Kasumi-1 (cell line): Measurements from ENCODE around the gene ZNF629.
A peak's percentile ranks its signal among the peaks of the same experiment; 100 is the strongest.

ENCODE experiments used
- DNase-seq, 2 experiments: peaks; one replicate each; lab custom pipeline; 2025; lab: John Stamatoyannopoulos, UW

Gene ZNF629

DNA sequence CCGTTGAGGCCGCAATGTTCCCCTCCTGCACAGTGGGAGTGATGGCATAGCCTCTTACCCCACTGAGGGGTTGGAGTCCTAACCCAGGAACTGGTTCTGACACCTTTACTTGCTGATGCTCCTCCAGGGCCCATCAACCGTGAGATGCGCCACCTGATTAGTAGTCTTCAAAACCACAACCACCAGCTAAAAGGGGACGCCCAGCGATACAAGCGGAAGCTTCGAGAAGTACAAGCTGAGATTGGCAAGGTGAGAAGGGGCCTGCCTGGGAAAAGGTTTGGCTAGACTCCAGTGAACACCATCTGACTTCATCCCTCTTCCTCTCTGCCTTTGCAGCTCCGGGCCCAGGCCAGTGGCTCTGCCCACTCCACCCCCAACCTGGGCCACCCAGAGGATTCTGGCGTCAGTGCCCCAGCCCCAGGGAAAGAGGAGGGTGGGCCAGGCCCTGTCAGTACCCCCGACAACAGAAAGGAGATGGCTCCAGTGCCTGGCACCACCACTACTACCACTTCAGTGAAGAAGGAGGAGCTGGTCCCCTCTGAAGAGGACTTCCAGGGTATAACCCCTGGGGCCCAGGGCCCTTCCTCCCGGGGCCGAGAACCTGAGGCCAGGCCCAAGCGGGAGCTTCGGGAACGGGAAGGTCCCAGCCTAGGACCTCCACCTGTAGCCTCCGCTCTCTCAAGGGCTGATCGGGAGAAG is 19.1 kb downstream of the ZNF629 start:
- DNase-seq = no peak

DNA sequence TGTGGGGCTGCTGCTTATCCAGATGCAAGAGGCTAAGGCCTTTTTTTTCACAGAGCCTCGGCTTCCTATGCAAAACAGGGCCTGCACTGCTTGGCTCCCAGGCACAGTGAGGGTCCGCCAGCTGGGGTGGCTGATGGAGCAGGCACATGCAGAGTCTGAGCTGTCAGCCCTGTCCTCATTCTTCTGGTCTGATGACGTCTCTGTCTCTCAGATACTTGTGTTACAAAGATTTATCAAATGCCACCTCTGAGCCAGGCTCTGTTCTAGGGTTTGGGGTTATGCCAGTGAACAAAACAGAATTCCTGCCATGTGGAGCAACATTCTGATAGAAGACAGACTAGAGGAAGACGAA is 20.1 kb downstream of the ZNF629 start:
- DNase-seq = no peak

DNA sequence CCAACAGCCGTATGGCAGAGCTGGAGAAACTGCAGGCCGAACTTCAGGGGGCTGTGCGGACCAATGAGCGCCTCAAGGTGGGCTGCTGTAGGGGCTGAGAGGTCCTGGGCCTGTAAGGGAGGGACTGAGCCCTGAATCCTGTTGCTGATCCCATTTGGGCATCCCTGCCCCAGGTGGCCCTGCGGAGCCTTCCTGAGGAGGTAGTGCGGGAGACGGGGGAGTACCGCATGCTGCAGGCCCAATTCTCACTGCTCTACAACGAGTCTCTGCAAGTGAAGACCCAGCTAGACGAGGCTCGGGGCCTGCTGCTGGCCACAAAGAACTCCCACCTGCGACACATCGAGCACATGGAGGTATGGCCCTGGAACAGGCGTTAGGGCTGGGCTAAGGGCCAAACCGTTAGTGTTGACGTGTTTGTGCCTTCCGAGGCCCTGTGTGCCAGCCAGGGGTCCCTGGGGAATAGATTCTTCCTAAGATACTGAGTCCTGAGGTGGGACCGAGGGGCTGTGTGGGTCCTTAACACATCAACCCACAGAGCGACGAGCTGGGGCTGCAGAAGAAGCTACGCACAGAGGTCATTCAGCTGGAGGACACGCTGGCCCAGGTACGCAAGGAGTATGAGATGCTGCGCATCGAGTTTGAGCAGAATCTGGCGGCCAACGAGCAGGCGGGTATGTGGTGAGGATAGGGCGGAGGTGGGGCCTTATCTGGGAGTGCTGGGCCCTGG is 20.6 kb downstream of the ZNF629 start:
- no peak for DNase-seq

DNA sequence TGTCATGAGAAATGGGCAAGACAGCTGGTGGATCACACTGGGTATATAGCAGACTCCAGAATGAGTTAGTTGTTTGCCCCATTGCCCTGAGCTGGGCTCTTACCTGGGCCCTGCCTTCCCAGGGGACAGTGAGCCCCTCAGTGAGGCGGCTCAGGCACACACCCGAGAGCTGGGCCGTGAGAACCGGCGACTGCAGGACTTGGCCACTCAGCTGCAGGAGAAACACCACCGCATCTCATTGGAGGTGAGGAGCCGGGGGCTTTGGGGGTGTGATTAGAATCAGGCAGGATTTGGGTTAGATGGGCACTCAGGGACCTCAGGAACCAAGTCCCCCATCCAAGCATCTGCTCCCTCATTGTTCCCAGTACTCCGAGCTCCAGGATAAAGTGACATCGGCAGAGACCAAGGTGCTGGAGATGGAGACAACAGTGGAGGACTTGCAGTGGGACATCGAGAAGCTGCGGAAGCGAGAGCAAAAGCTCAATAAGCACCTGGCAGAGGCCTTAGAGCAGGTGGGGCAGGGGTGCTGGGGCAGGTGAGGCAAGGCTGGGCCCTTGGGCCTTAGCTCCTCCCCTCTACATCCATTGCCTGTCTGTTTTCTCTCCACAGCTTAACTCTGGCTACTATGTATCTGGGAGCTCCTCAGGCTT is 22.1 kb downstream of the ZNF629 start:
- no peak for DNase-seq

DNA sequence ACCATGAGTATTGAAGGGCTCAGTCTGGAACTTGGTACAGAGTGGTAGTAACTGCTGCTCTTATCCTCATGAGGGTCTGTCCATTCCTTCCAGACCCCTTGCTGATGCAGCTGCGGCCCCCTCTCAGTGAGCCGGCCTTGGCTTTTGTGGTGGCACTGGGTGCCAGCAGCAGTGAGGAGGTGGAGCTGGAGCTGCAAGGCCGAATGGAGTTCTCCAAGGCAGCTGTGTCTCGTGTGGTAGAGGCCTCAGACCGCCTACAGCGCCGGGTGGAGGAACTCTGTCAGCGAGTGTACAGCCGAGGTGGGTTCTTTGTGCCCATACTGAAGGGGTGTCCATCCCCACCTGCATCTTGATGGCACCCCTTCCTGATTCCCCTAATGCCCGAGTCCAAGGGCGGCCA is 22.9 kb downstream of the ZNF629 start:
- no peak for DNase-seq

DNA sequence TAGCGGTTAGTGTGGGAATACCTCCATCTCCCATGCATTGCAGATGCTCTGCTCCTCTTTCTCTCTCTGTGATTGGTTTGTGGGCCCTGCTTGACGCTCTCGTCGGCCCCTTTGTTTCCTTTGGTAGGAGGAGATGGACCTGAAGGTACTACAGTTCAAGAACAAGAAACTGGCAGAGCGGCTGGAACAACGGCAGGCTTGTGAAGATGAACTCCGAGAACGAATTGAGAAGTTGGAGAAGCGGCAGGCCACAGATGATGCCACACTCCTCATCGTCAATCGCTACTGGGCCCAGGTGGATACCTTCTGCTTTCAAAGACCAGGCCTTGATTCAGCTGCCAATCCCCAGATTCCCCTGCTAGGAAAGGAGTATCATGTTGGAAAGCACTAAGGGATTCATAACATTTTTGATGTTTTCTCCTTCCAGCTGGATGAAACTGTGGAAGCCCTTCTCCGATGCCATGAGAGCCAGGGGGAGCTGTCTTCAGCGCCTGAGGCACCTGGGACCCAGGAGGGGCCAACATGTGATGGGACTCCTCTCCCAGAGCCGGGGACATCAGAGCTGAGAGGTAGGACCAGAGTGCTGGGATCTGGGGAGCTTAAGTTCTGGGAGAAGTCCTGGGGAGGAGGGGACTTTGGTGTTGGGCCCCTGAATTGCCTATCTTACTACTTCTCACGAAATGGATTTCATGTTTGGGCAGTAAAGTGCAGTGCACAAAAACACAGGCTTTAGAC is 23.8 kb downstream of the ZNF629 start:
- no peak for DNase-seq

DNA sequence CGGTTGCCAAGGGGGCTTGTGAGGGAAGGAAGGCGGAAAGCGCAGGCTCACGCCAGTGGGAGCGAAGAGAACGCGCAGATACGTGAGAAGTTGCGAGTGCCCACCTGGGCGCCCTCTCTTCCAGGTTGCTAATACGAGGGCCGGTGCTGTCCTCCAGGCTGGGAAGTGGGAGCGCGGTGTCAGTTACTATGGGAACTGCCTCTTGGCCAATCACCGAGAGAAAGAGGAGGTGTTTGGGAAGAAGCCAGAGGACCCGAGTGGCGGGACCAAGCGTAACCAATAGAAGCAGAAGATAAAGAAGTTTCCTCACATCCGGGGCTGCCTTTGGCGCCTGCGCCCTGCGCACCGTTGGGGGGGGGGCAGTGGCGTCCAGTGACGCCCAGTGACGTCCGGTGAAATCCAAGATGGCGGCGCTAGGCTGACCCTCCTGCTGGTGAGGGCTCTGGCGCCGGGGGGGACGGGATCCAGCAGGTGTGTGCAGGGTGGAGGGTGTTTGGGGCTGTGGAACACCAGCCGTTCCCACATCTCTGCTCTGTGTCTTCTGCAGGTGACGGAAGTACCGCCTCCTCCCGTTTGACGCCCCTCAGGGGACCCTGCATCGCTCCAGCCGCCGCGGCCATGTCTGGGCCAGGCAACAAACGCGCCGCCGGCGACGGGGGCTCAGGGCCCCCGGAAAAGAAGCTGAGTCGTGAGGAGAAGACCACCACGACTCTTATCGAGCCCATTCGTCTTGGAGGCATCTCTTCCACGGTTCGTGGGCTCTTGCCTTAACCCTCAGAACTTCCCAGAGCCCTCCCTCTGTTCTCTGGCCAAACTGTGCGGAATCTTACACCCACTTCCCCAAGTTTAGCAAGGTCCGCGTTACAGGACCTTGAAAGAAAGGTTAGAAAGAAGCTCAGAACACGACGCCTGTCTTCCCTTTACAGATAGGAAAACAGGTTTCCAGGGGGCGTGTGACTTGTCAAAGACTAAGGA is 24.8 kb downstream of the ZNF629 start, which contains the start of the genes CFAP119 and RNF40:
Gene CFAP119 (minus strand): TSS at position 135 of the 975 bp plus-strand sequence. CDS start 314 bp downstream, outside the sequence.
Gene RNF40 (plus strand): TSS at position 395 of the 975 bp plus-strand sequence. CDS start 224 bp downstream, at position 619.
- DNase-seq = peak; percentile 90 to 91

DNA sequence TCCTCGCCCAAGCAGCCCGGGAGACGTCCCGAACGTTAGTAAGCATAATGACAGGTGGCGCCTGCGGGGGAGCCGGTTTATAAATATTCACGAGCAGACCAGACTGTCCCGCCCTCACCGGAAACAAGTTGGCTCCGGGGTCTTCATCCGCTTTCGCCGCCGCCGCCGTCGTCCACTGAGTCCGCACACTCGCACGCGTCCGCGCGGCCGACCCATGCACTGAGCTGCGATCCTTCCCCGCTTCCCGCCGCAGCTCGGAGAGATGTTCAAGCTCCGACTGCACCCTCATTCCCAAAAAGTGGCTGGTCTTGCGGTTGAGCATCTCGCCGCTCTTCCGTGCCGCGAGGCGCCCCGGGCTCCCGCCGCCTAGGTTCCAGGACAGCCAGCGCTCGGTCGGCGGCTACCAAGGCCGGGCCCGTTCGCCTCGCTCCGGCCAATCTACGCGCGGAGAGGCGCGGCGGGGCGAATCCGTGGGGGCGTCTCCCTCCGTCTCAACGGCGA is 25.5 kb downstream of the ZNF629 start:
- peak; percentile 30 to 46 for DNase-seq

DNA sequence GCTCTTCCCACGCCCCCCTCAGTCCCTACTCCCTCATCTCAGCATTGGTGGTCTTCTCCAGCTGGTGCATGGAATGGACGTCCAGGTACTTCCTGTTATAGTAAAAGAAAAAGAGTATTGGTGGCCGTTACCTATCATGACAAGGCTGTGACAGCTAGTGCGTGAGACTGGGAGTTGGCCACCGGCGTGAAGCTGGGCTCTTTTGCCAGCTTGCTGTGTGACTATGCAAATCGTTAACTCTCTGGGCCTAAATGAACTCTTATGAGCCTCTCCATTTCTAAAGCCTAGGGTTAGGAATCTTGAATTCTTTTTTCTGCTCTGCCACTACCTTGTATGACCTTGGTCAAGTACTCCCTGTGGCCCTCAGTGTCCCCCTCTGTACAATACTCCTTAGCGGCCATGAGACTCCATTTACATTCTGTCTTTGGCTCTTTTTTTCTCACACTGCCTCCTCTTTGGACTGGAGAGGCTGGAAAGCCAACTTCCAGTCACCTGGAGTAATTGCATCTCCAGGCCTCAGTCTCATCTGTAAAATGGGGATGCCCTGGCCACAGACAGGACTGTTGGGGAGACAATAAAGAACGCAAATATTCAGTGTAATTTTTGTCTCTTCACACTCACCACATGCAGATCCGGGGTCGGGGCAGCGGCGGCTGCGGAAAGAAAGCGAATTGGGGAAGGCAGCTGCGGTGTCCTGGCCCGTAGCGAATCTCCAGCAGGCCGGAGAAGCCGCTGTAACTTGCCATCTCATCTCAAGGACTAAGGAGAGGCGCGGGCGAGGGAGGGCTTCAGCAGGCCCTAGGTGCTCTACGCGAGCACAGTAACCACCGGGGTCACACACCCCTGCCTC is 26.2 kb downstream of the ZNF629 start:
- DNase-seq = no peak

DNA sequence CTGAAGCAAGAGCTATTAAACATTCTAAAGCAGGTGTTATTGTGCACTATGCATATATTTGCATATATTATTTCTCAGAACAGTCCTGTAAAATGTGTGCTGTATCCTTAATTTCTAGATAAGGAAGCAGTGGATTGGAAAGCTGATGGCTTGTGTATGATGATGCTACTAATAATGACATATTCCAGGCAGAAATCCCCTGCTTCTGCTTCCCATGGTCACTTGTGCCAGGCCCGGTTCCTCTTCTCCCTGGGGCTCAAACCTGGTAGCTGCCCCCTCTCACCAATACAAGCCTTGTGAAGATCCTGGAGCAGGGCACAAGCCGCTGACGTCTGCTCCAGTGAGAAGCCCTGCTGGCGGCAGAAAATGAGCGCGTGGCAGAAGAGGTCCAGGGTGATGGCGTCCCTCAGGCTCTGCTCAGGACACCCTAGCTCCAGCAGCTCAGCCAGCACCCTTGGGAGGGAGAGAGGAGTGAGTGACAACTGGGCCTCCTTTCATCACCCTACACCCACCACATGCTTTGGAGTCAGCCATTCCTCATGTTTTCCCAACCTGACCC is 26.9 kb downstream of the ZNF629 start:
- no peak for DNase-seq

DNA sequence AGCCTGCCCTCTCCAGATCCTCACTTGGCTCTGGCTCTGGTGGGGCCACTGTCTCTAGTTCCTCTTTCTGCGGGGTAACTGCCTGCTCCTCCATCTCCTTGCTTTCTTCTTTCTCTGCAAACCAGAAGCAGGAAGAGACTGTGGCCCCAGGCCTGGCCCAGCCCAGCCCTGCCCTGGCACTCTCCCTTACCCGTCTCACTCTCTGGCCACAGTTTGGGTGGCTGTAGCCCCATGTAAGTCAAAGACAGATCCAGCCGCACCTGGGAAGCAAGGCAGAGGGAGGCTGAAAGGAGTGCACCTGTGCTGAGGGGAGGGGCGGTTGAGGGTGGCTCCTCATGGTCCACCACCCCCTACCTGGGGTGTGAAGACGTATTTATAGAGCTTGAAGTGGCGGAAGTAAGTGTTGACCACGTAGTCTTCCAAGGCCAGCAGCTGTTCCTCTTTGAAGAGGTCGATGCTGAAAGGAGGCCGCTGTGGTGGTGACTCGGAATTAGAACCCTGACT is 28.0 kb downstream of the ZNF629 start:
- DNase-seq = peak; percentile 70 to 82

DNA sequence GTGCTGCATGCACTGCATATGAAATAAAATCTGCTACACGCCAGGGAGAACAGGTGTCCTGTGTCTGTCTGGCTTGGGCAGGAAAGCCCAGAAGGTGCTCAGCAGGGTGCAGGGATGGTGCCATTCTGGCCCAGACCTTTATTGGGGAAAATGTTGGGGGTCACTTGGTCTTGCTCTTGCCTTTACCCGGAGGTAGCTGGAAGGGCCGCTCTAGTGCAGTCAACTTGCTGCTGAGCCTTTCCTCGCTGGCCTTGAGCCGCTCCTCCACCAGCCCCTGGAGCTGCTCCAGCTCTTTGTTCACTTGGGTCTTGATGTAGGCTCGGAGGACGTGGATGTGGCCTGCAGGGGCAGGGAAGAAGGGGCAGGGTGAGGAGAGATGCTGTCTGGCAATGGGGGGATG is 29.7 kb downstream of the ZNF629 start:
- no peak for DNase-seq

DNA sequence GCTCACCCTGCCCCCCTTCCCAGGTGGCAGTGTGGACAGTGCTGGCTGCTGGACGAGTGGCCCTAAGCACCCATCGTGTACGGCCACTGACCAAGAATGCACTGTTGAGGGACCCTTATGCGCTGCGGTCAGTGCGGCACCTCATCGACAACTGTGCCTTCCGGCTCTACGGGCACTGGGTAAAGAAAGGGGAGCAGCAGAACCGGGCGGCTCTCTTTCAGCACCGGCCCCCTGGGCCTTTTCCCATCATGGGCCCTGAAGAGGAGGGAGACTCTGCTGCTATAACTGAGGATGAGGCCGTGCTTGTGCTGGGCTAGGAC is 30.3 kb downstream of the ZNF629 start:
- no peak for DNase-seq

DNA sequence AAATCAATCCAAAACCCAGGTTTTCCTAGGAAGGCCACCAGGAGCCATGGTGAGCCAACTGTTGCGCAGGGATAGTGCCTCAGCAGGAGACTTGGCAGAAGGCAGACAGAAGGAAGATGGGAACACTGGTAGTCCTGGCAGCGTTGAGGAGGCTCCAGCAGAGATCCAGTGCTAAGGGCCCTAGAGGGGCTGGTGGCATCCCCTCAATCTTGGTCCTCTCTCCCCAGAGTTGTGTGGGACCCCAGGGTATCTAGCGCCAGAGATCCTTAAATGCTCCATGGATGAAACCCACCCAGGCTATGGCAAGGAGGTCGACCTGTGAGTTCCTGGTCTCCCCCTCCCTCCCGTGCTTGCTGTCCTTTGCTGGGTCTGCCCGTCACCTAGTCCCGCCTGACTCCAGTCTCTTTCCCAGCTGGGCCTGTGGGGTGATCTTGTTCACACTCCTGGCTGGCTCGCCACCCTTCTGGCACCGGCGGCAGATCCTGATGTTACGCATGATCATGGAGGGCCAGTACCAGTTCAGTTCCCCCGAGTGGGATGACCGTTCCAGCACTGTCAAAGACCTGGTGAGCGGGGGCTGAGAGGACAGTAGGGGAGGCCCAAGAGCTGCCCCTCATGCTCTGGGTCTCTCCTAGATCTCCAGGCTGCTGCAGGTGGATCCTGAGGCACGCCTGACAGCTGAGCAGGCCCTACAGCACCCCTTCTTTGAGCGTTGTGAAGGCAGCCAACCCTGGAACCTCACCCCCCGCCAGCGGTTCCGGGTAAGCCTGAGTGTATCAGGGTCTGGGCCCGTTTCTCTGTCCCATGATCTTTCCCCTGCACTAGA is 30.8 kb downstream of the ZNF629 start:
- no peak for DNase-seq

DNA sequence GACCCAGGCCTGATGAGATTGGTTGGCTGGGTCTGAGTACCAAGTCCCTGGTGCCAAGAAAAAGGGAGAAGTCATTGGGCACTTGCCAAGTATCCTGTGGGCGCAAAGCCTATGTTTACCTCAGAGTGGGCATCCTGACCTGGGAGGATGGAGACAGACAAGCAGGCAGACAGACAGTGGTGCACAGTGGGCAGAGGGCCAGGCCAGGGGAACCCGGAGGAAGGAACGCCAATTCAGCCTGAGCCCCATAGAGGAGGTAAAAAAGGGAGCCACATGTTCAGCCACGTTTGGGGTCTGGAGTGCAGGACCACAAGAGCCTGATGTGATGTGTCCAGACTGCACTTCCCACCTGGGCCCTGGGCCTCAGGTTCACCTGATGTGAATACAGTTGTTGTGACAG is 33.4 kb downstream of the ZNF629 start:
- no peak for DNase-seq

DNA sequence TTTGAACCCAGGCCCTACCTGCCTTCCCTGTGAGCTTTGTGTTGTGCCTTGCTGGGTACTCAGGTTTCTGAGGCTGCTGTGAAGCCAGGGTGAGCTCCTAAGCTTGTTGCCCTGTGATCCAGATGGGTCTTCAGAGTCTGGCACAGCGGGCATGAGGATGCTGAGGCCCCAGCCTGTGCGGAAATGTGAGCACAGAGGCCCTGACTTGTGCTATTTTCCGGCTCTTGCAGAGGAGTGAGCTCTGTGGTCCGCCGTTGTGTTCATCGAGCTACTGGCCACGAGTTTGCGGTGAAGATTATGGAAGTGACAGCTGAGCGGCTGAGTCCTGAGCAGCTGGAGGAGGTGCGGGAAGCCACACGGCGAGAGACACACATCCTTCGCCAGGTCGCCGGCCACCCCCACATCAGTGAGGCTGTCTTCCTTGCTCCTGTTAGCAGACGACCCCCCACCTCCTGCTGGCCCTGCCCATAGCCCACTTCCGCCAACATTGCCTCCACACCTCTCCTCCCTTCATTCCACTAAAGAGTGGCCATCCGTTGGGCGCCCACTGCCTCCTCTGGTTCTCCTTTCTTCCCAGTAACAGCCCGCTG is 36.0 kb downstream of the ZNF629 start:
- no peak for DNase-seq

DNA sequence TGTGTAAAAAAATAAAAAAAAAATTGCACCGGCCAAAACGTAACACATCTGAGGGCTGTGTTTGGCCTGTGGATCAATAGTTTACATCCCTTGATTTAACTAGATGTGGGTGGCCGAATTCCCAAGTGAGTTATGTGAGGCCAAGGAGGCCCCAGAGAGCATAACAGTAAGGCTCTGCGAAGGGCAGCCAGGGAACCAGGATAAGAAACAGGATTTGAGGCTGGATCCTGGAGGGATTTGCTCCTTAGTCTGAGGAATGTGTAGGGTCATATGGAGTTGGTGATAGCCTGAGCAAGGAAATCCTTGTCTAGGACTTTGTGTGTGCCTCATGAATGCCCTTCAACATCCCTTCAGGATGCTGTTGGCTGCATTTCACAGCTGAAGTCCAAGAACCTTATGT is 36.8 kb downstream of the ZNF629 start:
- DNase-seq = no peak
